Umbilical cord (tissue), 2 donors: ENCODE measurements around the gene NRCAM. TPM values are rescaled to one million over a fixed set of nuclear protein-coding genes. Genes with fewer than 3 reads are reported as not detected.

Experiments used
- DNase-seq: peaks from one replicate; pipeline ENCODE4 v3.0.0-alpha.2; 2015; ENCODE audit warnings: low spot score
- total RNA-seq: library from RNA; depleted of rRNA; stranded (reverse); fragments of >200 nt; gene quantifications from one replicate; pipeline ENCODE4 v1.2.3, GENCODE V29; 2014; ENCODE audit warnings: low replicate concordance; ENCODE audit not compliant: insufficient read depth

NRCAM gene
- total RNA-seq, 1 donor from 2014 or later, result 8.9 TPM

DNA sequence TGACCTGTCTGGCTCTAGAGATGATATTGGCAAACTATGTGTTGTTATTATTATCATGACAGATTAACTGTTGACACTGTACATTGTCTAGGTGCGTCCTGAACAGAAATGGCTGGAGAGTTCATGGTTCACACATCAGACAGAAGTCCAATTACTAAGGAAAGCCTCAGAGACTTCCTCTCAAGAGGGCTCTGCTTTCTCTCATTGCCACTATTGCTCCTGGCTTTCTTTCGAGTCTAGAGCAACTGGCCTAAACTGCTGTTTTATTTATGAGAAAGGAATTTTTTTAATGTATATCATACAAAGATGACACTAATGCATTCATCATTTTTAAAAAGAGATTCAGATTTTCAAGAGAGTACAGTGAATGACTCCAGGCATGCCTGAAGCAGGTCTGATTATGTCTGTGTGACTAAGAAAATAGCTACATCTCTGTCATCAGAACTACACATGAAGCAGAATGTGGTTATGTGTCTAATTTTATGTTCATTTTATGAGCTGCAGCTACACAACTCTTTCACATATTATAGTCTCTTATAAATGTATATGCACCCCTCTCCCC, 30.4 kb downstream of the NRCAM start:
- peak; percentile 63 for DNase-seq

DNA sequence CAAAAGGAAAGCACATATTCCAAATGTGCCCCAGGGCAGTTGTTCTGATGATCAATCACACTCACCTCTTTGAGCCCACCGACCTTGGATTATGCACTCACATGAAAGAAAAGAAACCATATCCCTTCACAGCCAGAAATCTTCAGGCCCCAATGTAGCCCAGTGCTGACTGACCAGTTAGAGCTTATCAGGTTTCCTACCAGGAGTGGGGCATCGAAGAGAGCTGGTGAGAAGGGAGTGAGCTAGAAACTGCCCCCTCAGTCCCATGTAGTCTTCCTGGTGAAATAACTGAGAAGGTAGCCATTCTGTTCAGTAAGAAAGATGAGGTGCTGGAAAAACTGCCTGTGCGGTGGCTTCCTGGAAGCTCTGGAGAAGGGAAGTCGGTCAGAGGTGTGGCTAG, 32.2 kb downstream of the NRCAM start:
- no peak for DNase-seq

- DNase-seq, result no peak
Measured at GRCh38 chr7:108423089-108423989, 32.9 kb downstream of the NRCAM start.

- DNase-seq, result peak; percentile 28
Measured at GRCh38 chr7:108421720-108422331, 34.4 kb downstream of the NRCAM start.

DNA sequence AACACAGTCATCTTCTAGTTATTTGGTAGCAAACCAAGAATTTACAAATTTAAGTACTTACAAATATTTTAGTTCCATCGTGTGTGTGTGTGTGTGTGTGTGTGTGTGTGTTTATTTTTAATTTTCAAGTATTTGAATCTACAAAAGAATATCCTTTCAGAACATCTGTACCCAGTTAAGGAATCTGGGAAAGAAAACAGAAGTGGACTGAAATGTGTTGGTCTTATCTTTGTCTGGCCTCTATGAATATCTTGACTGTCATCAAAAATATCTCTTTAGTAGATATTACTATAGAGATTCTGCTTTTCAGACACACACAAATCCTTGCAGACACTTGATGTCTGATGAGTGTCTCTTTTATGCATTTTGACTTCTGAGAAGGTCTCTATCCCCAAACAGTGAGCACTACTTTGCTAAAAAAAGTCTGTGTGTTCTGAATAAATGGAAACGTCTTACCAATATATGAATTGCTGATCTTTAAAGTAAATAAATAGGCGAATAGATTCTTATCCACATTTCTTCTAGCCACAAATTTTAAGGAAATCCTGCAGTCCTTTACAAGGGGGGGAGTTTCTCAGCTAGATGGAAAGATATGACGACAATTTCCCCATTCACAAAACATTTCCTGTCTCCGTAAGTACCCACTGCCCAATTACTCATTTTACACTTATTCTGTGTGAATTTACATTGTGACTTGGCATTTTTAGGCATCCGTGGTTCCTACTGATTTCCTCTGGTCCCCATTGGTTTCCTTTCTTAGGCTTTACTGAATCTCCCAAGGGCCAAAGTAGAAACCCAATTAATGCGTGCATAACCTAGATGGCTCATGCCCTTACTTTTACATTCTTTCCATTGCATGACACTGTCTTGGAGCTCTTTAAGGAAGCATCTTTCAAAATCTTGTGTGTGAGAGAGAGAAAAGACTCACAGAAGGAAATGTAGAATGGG, 36.0 kb downstream of the NRCAM start:
- DNase-seq, result no peak

GRCh38 chr7:108418946-108419345, 37.3 kb downstream of the NRCAM start:
- DNase-seq, result no peak

DNA sequence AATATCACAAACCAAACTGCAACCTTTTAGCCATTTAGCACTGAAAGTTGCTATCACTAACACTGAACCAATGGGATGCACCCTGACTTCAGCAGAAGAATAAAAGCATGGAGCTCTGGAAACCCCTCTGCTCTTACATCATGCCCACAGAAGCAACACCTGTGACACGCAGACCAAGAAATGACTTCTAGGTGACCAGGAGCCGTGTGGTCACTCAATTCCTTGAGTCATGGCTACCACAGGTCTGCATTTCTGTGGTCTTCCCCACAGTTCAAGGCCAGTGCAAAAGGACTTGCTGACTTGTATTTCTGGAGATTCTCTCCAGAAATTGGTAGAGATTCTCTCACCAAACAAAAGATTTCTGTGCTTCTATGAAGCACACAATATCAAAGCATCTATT, 38.3 kb downstream of the NRCAM start:
- DNase-seq, result no peak

- DNase-seq, result no peak
Measured at GRCh38 chr7:108417144-108417543, 39.1 kb downstream of the NRCAM start.

DNA sequence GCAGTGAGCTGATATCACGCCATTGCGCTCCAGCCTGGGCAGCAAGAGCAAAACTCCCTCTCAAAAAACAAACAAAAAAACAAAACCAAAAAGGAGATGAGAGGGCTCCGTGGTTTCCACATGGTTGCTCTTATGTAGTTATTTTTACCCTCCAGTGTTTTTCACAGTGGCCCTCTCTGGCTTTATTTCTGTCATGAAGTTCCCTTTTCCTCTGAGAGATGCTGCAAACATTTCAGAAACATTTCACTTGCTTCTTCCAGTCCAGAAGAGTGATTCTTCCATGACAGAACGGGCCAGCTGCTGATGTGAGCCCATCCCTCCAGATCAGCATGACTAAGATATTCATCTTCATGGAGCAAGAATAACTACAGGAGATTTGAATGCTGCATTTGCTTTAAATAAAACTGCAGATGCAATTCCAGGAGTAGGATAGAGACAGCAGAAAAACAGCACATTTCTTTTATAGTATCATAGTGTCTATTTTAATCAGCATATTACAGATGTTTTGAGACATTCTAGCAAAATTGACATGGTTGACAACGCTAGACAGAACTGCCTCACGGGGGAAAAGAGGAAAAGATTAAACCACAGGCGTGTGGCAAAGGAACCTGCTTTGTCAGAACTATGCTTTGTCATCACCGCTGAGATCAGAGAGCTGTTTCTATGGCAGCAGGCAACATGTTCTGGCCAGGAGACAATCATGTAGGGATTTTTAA, 40.3 kb downstream of the NRCAM start:
- DNase-seq, result peak; percentile 62

- DNase-seq, result no peak
Measured at GRCh38 chr7:108415084-108415483, 41.2 kb downstream of the NRCAM start.

DNA sequence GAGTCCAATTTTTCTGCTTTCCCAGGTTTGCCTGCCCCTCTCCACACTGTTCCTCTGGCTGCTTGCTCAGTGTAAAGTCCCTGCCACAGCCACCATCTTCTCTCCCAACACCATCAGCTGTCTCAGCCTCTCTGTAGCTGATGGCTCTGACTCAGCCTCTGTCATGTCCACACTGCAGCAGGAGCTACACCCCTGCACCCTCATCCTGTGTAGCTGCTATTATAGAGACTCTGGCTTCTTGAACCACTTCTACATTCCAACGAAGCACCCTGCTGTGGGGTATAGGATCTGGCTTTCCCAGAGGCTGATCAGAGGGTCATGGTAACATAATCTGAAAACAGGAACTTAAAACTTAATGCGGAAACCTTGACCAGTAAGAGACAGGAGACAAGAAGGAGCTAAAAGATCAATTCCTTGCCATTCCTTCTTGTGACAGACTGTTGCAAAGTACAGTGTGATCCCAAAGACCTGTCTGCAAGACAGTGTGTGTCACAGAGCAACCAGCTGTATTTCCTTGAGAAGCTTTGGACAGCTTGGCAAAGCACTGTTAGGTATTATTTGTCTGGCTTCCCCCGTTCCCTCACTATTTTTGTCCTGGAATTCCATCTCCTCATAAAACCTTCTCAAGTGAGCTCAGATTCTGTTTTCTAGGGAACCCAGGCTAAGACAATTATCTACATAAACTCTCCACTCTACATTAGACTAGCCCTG, 42.3 kb downstream of the NRCAM start:
- no peak for DNase-seq

GRCh38 chr7:108413337-108413736, 42.9 kb downstream of the NRCAM start:
- no peak for DNase-seq

- DNase-seq, result no peak
Measured at GRCh38 chr7:108409146-108409545, 47.1 kb downstream of the NRCAM start.

GRCh38 chr7:108408296-108408991, 47.8 kb downstream of the NRCAM start:
- DNase-seq, result no peak

DNA sequence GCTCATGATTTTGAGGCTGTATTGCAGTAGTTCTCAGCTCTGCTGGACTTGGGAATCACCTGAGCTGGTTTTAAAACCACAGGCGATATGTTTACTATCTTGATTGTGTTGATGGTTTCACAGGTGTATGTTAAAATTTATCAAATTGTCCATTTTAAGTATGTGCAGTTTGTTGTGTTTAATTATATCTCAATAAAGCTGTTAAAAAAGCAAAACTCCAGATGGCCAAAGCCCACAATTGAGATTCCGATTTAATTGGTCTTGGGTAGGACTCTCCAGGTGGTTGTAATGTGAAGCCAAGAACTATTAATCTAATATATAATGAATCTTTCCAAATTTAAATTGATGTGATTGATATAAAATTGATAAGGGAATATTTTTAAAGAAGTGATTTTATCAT, 48.6 kb downstream of the NRCAM start:
- no peak for DNase-seq

GRCh38 chr7:108406222-108406890, 49.9 kb downstream of the NRCAM start:
- peak; percentile 63 for DNase-seq

DNA sequence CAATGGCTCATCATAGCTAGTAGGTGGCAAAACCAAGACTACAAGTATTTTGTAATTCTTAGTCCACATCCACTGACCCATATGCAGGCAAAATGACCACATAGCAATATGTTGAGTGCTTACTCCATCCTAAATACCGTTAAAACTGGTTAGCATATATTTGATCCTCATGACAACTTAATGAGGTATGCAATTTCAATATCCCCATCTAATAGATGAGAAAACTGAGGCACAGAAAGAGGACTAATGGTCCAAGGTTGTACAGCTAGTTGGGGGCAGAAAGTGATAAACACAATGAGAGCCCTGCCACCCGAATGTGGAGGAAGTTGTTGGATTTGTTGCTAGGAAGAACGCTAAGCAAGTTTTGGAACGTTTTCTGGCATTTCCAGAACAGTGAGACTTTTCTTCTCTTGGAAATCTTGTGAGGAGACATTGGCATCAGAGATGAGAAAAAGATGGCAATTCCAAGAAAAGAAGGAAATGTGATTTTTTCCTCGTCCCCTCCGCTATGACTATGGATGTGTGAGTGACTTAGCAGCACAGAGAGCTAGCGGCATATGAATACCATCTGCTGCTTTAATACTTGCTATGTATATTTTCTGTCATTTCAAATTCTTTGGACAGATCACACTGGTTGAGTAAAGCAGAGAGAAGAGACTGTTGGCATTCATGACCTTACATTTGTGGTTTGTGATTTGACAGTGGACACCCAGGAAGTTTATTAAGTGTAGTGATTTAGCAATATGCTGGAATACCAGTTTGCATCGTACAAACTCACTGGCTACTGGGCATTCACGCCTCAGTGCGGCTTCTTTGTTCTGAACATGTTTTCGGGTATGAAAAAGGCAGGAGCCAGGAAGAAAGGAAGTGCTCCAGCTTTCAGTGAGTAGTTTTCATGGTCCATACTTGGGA, 51.5 kb downstream of the NRCAM start:
- DNase-seq, result no peak

DNA sequence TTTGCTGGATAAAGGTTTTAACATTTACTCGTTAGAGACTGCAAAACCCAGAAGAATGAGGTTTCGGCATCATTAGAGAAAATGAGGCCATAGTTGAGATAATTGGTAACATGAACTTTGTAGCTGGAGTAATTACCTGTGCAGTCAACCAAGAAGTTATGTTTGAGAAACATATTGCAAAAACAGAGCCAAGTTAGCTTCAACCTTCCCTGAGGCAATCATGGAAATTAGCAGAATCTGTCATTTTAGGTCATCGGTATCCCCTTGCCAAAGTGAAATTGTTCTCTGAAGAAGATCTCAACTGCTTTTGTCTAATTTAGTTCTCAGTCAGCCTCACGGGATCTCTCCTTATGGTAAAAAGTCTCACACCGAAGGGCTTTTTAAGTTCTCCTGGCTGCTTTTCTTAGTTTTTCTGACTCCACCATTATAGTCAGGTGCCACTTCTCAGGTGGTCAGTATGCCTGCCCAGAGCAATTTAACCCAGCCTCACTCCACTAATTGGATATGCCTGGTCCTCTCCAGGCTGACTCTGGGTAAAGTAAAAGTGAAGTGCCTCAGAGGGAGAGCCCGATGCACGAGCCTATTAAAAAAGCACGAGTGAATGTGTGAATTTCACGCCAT, 52.5 kb downstream of the NRCAM start:
- DNase-seq, result no peak
